SIG-M5 treated with dmso at 0.1 percent for 504 hours (cell line): ENCODE data around the gene DLG2.

Source experiments
- DNase-seq: peaks from one replicate; lab custom pipeline; 2025; ENCODE audit not compliant: unreplicated experiment; lab: John Stamatoyannopoulos, UW

Gene DLG2

DNA sequence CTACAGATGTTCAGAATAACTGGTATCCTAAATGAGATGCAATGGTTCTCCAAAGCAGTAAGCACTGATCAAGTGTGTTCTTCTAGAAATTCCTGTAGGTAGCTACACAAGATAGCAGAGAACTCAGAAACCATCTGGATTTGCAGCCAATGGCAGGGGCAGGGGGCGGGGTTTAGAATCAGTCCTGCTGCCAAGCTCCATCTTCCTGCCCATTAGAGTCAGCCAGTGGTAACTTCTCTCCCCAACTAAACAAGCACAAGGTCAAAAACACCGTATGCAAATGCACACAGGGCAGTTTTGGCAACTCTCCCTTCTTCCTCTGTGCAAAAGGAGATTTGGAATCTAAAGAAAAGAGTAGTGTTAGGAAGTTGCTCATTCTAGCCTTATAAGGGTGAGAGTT is 2103.5 kb downstream of the DLG2 start:
- no peak for DNase-seq

DNA sequence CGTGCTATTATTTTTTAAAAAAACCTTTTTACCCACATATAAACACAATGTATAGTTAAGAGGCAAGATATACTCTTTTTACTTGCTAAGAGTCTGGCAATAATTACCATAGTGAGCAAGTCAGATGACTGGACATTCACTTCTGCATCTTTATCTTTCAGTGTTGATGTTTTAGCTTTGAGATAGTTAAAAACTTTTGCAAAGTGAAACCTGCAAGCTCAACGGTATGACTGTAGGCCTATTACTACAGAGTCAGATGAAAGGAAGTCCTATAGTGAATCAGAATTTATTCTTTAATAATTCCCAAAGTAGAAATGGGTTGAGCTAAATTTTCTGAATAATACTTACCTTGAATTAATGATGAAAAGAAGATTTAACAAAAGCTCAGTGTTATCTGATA is 2104.2 kb downstream of the DLG2 start:
- no peak for DNase-seq

DNA sequence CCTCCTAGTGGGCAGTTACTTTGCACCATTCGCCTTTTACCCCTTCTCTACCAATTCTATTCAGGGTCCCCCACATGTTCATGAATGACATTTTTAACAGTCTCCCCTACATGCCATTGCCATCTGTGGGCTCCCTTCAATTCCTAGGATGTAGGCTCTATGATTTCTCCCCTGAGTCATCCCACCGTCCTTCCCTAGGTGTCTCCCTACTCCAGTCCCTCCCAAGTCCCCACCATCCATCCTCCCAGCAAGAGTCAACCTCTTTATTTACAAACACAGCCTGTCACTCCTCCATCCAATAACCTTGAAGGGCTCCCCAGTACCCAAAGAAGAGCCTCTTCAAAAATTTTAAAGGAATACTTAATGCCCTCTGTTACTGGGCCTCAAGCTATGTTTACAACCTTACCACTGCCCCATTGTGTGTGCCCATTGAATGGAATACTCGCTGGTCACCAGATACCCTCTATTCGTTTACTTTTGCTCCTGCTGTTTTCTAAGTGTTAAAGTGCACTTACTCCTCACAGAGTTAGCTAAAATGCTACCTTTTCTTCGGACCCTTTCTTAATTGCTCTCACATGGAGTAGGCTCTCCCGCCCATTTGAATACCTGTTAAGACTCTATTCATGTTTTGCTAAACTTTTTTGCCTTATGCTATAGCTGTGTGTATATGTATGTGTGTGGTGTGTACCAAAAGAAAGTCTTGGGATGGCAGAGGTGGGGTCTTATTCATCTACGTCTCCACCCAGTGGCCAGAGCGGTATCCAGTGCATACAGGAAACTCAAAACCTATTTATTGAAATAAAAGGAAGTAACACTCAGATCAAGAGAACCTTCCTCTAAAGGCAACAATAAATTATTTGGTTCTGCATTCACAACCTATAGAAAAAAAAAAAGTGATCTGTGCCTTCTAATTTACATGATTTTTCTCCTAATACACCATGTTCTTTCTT is 2105.2 kb downstream of the DLG2 start:
- peak; percentile 14 for DNase-seq

DNA sequence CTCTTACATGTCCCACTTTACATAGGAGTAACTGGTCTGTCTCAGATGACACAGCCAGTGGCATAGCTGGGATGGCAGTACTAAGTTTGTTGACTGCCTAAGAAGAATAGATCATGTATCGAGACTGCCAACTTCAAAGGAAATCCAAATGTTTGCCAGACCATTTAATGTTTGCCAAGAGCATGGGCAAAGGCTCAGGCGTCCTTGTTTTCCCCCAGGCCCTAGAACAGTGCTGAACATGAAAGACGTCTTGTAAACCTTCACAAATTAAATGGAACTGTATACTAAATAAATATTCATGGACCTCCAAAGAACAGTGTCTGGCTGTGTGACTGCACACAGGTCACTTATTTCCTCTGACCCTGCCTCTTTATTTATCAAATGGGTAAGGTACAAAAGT is 2106.3 kb downstream of the DLG2 start:
- no peak for DNase-seq

DNA sequence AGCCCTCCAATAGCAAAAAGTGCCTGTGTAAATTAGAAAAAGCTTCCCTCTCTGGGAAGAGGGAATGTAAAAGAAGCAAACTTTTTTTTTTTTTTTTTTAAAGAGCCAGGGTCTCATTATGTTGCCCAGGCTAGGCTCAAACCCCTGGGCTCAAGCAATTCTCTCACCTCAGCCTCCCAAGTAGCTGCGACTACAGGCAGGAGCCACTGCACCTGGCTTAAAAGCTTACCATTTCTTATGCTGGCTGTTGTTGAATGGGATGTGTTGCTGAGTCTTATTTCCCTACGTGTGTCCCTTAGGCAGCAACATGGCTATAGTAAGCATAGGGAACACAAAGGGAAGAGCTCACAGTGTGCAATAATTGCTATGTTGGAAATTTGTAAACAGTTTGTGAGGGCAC is 2115.5 kb downstream of the DLG2 start:
- no peak for DNase-seq

DNA sequence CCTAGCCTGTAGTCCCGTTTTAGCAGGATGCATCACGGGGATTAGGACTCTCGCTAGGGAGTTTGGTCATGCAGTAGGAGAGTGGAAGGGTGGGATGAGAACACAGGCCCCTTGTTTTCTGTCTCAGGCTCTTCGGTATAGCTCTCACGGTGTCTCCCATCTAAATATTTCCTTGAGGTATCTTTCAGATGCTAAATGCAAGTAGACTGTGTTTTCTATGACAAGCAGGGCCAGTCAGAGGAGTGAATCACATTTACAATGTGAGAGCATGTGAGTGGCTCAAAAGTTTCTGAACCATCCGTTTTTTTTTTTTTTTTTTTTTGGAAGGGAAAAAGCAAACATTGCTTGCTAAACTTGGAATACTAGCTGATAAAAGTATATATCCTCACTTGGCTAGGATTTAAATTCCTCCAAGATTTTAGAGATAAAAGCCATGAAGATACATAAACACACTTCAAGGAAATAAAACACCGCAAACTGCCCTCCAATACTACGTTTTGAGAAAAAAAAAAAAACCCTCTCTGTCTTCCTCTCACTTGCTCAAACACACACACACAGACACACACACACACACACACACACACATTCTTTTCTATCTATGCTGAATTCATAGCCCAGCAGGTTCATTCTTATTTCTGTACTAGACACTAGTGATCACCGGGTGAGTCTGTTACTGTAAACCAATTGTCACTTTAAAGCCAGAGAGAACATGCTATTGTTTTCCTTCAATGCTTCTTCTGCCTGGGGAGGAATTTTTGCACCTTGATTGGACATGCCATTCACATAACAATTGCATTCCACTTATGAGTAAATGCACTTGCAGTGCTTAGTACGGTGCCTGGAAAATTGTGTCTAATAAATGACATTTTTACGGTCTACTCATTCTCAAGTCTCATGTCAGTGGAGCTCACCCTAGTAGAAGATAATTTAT is 2116.3 kb downstream of the DLG2 start:
- no peak for DNase-seq

DNA sequence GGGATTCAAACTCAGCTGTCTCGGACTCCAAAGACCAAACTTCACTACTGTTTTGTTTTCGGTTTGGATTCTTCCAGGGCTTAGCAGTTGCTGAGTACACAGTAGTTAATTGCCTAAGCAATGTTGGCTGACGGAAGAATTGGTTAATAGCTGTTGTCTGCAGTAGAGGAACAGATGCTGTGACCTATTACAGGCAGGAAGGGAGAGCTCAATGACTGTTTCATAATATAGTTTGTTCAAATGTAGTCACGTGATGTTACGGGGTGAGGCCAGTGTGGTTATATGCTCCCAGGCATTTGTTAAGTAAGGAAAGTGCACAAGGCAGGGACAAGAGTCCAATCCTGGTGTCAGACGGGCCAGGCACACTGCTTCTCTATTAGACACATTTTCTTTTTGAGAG is 2118.3 kb downstream of the DLG2 start:
- no peak for DNase-seq

DNA sequence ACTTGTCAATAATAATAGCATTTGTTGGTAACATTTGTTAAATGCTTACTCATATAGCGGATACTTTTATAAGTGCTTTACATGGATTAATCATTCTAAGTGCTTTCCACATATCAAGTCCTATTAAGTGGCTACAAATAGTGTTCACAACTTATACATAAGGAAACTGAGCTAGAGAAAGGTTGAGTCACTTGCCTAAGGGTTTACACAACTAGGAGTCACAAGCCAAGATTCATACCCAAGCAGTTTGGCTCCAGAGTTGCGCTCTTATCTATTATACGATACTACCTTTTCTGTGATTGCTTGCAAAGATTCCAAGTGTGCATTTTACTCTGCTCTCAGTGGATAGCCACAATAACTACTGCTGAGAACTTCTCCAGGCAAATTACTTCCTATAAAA is 2125.1 kb downstream of the DLG2 start:
- DNase-seq: no peak

DNA sequence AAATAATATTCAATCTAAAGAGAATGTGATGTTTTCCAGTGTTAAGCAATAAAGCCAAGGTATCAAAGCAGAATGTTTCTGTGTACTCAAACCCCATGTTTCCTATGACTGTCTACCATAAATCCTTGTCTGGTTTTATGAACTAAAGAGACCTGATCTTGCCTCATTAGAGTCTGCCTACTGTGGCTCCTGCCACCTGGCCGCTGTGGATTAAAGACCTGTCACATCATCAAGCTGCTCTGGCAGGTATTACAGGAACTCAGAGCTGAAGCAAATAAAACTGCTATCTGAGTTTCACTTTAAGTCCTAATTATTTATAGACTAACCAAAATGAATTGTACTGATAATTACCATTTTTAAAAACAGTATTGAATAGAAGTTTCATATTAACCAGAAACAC is 2133.2 kb downstream of the DLG2 start:
- DNase-seq: no peak

DNA sequence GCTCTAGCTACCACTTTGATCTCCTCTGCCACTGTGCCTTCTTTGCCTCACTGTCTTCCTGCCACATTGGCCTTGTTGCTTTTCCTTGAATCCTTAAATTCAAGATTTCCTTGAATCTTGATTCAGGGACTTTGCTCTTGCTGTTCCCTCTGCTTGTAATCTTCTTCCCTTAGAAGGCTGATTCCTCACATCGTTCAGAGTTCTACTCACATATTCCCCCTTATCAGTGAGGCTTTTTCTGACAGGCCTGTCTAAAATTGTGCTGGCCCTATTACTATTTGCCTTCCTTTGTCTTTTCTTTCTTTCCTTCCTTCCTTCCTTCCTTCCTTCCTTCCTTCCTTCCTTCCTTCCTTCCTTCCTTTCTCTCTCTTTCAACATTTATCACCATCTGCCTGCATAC is 2134.1 kb downstream of the DLG2 start:
- DNase-seq: no peak

DNA sequence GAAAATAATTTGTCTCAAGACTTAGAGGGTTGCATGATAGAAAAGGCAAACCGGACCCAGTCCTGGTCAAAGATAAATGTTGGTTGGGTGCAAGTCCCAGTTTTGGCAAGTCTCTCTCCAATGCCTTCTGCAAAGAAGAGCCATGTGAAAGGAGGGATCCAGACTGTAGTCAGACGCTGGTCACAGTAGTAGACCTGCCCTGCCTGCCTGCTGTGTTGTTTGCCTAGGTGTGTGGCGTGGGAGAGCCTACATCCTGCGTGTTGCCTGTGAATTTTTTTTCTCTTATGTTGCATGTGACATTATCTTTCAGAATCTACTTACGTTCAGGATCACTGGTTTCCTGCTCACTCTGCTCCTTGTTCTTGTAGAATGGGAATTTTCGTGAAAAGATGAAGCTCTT is 2143.3 kb downstream of the DLG2 start:
- DNase-seq: no peak

DNA sequence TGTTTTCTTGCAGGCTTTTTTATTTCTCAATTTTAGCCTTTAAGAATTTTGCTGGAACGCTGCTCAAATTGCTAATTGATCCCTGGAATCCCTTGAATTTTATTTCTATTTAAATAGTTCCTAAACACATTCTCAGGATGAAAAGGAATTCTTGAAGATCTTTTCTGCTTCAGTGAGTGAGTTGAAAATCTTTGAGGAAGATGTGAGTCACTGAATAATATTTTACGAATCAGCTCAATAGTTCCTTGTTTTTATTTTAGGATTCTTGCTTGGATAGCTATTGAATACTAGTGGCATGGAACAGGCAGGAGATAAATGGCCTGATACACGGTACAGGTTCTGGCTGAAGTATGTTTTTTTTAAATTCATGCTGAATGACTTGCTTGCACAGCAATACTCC is 2146.3 kb downstream of the DLG2 start:
- no peak for DNase-seq

DNA sequence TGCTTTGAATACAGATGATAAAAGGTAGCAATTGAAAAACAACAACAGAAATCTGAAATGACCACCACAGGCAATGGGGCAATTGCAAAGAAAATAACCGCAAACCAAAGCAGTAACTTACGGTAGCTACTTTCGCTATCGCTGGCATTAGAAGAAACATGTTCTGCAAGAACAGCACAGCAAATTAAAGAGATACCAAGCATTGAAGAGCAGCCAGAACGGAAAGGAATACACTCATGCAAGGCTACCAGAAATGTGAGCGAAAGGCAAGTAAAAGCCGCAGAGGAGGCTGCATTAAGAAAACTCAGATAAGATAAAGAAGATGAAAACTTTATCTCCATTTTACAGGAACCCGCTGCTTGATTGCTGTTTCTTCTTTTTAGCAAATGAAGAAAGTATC is 2146.9 kb downstream of the DLG2 start:
- no peak for DNase-seq

DNA sequence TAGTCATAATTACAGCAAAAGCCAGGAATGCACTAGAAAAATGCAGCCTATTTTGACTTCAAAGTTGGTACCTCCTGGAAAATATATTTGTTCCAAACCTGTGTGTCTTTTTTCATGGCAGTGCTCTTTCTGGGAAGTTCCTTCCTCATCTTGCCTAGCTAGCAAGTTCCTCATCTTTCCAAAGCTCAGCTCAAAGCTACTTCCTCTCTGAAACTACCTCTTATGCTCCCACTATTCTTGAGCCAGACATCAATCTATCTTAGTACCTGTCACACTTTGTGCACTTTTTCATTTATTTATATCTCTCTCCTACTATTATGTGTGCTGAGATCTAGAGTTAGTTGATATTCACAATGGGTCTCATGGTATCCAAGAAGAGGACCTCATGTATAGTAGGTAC is 2149.4 kb downstream of the DLG2 start:
- peak; percentile 4 for DNase-seq

DNA sequence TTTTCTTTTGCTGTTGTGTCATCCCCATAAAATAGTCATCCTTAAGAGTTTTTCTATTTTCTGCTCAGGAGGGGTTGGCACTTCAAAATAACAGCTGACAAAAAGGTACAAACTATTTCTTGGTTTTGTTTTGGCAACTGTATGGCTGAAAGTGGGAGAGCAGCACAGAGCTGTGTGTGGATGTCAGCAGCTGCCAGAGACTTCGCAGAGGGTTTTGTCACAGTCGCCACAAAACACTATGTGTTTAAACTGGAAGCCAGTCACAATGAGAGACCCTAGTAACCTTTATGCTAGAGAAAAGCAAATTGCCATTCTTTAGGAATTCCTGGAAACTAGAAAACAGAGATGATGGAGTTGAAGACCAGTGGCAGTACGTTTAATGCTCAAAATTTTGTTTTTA is 2151.4 kb downstream of the DLG2 start:
- no peak for DNase-seq

DNA sequence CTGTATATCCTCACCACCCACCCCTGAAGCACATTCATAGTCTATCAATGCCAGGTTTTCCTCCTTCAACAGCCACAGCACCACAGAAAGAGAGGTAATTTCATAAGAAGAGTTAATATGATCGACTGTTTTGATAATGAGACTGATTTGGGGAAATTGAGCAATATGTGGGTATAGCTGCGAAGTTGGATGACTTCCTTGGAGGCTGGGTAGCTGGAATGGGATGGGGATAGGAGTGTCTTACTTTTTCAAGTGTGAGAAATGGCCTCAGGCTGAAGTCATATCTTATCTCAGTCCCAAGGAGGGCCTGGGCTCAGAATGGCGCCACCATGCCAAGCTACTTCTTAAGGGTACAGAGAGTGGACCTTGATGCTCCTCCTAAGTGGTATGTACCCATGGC is 2153.4 kb downstream of the DLG2 start:
- no peak for DNase-seq

DNA sequence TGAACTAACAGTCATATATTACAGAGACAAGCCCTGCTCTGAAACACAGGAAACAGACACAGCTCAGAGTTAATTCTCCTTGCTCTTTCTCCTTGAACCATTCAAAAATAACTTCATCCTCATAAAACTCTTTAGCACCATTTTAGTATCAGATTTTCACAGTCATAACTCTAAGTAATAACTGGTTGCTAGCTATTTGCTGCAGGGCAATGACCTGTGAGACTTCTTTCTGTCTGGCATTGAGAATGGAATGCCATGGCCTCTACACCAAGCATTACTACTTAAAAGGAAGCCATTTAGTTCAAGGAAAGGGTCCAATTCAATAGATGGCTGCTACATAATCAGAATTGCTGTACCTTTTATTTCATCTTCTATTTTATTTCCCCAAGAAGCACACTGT is 2154.3 kb downstream of the DLG2 start:
- DNase-seq: no peak

DNA sequence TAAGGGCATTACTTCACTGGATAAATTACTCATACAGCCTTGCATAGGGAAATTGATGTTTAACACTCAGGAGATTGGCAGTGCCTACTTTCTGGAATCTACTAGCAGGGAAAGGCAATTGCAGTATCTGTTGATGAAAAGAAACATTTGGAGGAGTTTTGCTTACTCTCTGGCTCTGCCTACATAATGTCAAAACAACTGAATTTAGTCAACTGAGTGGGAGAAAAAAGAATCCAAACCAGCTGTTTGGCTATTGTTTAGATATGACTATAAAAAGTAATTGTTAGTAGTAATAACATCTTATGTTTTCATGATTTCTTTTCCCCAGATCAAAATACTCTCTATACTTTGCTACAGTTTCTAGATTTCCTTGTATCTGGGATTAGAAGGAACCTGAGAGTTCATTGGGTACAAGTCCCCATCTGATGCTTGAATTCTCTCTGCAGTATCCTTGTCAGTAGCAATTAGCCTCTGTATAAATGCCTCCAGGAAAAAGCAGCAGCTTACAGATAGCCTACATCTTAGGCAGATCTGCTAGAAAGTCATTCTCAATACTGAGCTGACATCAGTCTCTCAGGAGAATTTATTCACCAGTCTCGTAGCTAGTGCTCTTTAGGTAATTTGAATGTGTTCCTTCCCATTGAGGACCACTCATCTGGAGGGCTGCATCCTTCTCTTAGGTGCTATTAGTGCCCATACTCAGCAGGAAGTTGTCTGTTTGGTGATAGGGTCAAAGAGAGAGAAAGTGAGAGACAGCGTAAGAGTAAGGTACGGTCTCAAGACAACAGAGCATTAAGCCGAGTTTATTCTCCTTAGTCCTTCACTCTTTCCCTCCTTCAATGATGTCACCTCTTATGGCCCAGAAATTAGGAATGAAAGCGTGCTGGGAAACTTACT is 2155.1 kb downstream of the DLG2 start:
- no peak for DNase-seq

DNA sequence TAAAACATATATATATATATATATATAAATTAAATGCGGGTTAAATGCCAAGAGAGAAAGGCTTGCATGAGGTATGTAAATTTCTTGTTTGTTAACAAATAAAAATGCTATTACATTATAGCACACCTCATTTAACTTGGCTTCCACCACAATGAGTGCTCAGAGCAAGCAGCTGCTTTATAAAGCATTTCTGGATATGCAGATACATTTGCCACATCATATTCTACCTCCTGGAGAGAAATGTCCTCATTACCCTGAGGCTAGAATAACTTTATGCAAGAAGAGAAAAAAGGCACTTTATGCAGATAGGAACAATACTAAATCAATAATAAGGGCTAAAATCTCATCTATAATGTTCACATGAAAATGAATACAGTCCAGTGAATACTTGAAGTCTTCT is 2159.3 kb downstream of the DLG2 start:
- DNase-seq: no peak

DNA sequence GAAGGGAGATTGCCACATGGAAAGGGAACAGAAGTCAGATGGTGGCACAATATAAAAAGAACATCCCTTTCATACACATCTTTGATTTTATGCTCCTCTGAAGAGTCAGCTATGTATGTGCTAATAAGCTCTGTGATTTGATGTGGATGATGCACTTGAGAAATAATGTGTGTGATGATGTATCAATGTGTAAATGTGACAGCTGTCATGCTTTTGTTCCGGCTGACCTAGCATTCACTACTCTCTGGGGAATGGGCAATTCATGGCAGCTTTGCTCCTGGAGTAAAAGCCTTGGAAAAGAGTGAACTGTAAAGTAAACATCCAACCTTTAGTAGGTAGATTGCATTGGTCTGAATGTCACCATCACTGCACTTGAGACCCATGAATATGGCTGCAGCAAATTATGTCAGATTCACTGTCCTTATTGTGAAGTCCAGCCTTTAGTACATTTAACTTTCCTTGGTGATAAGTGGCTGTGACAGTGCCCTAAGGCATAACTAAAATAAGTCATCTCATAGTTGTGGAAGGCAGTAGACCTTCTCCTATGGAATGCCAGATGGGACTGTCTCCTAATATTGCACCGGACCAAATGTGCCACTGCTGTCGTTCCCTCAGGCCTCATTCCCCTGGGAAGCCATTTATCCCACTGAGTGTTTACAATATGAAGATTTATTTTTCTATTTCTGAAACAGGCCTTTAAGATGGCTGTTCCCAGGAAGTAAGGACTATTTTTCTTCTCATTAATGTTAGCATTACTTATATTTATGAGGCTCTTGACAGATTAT is 2162.8 kb downstream of the DLG2 start:
- DNase-seq: no peak
